ENCODE results near the gene COL8A2.

COL8A2 gene

GRCh38 chr1:36109041-36109679, 15.9 kb downstream of the COL8A2 start:
- DNase-seq: peak in 4 of 6 experiments; percentile 29 to 55 (median 50)

- no peak for DNase-seq
Measured at GRCh38 chr1:36108314-36108713, 16.7 kb downstream of the COL8A2 start.

- DNase-seq: no peak
Measured at GRCh38 chr1:36107394-36107793, 17.6 kb downstream of the COL8A2 start.

- DNase-seq: no peak
Measured at GRCh38 chr1:36106269-36106668, 18.8 kb downstream of the COL8A2 start.

- no peak for DNase-seq
Measured at GRCh38 chr1:36101546-36101945, 23.5 kb downstream of the COL8A2 start.

- no peak for DNase-seq
Measured at GRCh38 chr1:36100376-36100775, 24.6 kb downstream of the COL8A2 start.

- peak; percentile 43 to 78 (median 70) for DNase-seq
Measured at GRCh38 chr1:36099681-36100341, 25.2 kb downstream of the COL8A2 start.

GRCh38 chr1:36098650-36099365, 26.2 kb downstream of the COL8A2 start:
- no peak for DNase-seq

- DNase-seq: no peak
Measured at GRCh38 chr1:36097693-36098585, 27.1 kb downstream of the COL8A2 start.

- DNase-seq: no peak
Measured at GRCh38 chr1:36096500-36097432, 28.3 kb downstream of the COL8A2 start.

GRCh38 chr1:36095760-36096405, 29.1 kb downstream of the COL8A2 start:
- no peak for DNase-seq

GRCh38 chr1:36094621-36095061, 30.4 kb downstream of the COL8A2 start:
- no peak for DNase-seq

GRCh38 chr1:36093929-36094328, 31.1 kb downstream of the COL8A2 start:
- DNase-seq: no peak

GRCh38 chr1:36093226-36093625, 31.8 kb downstream of the COL8A2 start:
- DNase-seq: no peak

- no peak for DNase-seq
Measured at GRCh38 chr1:36092798-36093185, 32.2 kb downstream of the COL8A2 start.

GRCh38 chr1:36092166-36092797, 32.7 kb downstream of the COL8A2 start:
- no peak for DNase-seq

- DNase-seq: no peak
Measured at GRCh38 chr1:36091698-36092097, 33.3 kb downstream of the COL8A2 start.

GRCh38 chr1:36091141-36091540, 33.9 kb downstream of the COL8A2 start:
- DNase-seq: no peak

- peak in 1 of 6 experiments; percentile 50 for DNase-seq
Measured at GRCh38 chr1:36089393-36090121, 35.5 kb downstream of the COL8A2 start.
